T-cell (primary cell): ENCODE results near the gene PCBP4. TPM values are rescaled to one million over a fixed set of nuclear protein-coding genes. Genes with fewer than 3 reads are reported as not detected.

ENCODE experiments used
- ATAC-seq, 4 experiments: fragments of 200-7000 bp in 3 of 4; fragments of 150-1000 bp in 1 of 4; cut with Tn5 transposase; replicated peaks in 1 of 4; 1 replicate in 3 of 4; 2 replicates in 1 of 4; pipeline ENCODE4 v1.10.0; 2021; ENCODE audit warnings: moderate library complexity in 3 of 4, mild to moderate bottlenecking in 2 of 4, moderate number of reproducible peaks in 1 of 4
- CTCF ChIA-PET, 2 donors: fragments of 300-600 bp; sonication (Branson Sonifier 250); formaldehyde crosslinking; loops; one replicate each; lab custom pipeline; 2022; ENCODE audit warnings: antibody characterized with exemption in 2 of 2; lab: Charles Lee
- POLR2A ChIA-PET, 2 donors: fragments of 300-600 bp; sonication (Branson Sonifier 250); formaldehyde crosslinking; loops; one replicate each; lab custom pipeline; 2022; ENCODE audit warnings: antibody characterized with exemption in 2 of 2; lab: Charles Lee
- DNase-seq, 35 experiments: peaks; one replicate each; pipeline versions ENCODE4 v3.0.0 to v3.0.0-alpha.2; 2013 to 2023
- H3K27ac ChIP-seq: one replicate; pipeline ENCODE4 v1.5.1; 2013; ENCODE audit warnings: low read length
- H3K27me3 ChIP-seq, 2 experiments: replicated peaks in 1 of 2; 1 replicate in 1 of 2; 2 replicates in 1 of 2; pipeline versions ENCODE4 v1.6.1 to v1.7.0; 2013; ENCODE audit warnings: low read length in 1 of 2, mixed read lengths in 1 of 2; ENCODE audit not compliant: control insufficient read depth in 2 of 2, insufficient read depth in 2 of 2; ENCODE audit errors: extremely low read depth in 1 of 2
- H3K36me3 ChIP-seq, 2 donors: 1 replicate in 1 of 2; 2 replicates in 1 of 2; pipeline versions ENCODE4 v1.6.1 to v1.7.0; 2013; ENCODE audit warnings: low read length in 1 of 2; ENCODE audit not compliant: control insufficient read depth in 2 of 2, insufficient read depth in 1 of 2; ENCODE audit errors: extremely low read depth in 1 of 2
- H3K4me1 ChIP-seq, 2 experiments: 1 replicate in 1 of 2; 2 replicates in 1 of 2; pipeline versions ENCODE4 v1.6.1 to v1.7.0; 2013; ENCODE audit warnings: low read length in 2 of 2, mixed read lengths in 1 of 2; ENCODE audit not compliant: insufficient read depth in 2 of 2, control insufficient read depth in 1 of 2; ENCODE audit errors: extremely low read depth in 1 of 2
- H3K4me3 ChIP-seq, 2 donors: 1 replicate in 1 of 2; 2 replicates in 1 of 2; pipeline versions ENCODE4 v1.5.1 to v1.7.0; 2013; ENCODE audit warnings: mild to moderate bottlenecking in 2 of 2, low read length in 1 of 2, moderate library complexity in 1 of 2; ENCODE audit not compliant: control insufficient read depth in 1 of 2; ENCODE audit errors: extremely low read depth in 1 of 2
- H3K9me3 ChIP-seq: 2 replicates; pipeline ENCODE4 v1.7.0; 2013
- H3K27ac Mint-ChIP-seq, 2 donors: one replicate each; pipeline ENCODE4 v1.8.0; 2020 to 2021; ENCODE audit warnings: mild to moderate bottlenecking in 2 of 2, mixed read lengths in 2 of 2
- H3K27me3 Mint-ChIP-seq, 2 donors: one replicate each; pipeline ENCODE4 v1.8.0; 2021 to 2022; ENCODE audit warnings: mixed read lengths in 2 of 2
- H3K36me3 Mint-ChIP-seq: one replicate; pipeline ENCODE4 v1.8.0; 2021; ENCODE audit warnings: mixed read lengths
- H3K4me1 Mint-ChIP-seq, 3 donors: one replicate each; pipeline ENCODE4 v1.8.0; 2020 to 2022; ENCODE audit warnings: mixed read lengths in 3 of 3, mild to moderate bottlenecking in 1 of 3
- H3K4me3 Mint-ChIP-seq, 3 donors: one replicate each; pipeline ENCODE4 v1.8.0; 2020 to 2022; ENCODE audit warnings: mild to moderate bottlenecking in 3 of 3, mixed read lengths in 3 of 3, moderate library complexity in 3 of 3
- H3K9me3 Mint-ChIP-seq, 3 donors: one replicate each; pipeline ENCODE4 v1.8.0; 2020 to 2022; ENCODE audit warnings: mixed read lengths in 3 of 3
- WGBS: methylation state at CpG from one replicate; pipeline ENCODE4 v1.1.5; 2013; ENCODE audit warnings: missing lambda C conversion rate; ENCODE audit not compliant: insufficient coverage; 5-methylcytosine and 5-hydroxymethylcytosine counted together
- total RNA-seq, 35 experiments: library from RNA in 6 of 35; stranded (reverse) in 6 of 35; fragments of 120-200 nt in 1 of 35; gene quantifications; one replicate each; pipeline versions ENCODE4 v1.2.1 to v1.2.4 and lab custom pipeline; 2013 to 2026

Gene PCBP4
- total RNA-seq, 5 donors from 2014 or later (not counting 1 experiment from before 2014, with no cell fraction given): 11.7 to 33.3 (median 26.6) TPM

GRCh38 chr3:51977446-51978142 lies 10.3 kb upstream of the PCBP4 start:
- no peaks in the 10 kb centered on the region for H3K36me3 Mint-ChIP-seq
- Histone ChIP-seq H3K27ac (peak overlapping the region; percentile 13), H3K9me3 (no peaks in the 10 kb centered on the region), H3K4me1 (peaks cover 16 to 68% of the 10 kb centered on the region in 2 experiments), H3K27me3 (no peaks in the 10 kb centered on the region), H3K4me3 (no peak overlapping the region), H3K36me3 (peaks cover 2% of the 10 kb centered on the region in 2 donors)
- no peaks in the 10 kb centered on the region for H3K9me3 Mint-ChIP-seq
- ChIA-PET POLR2A (interaction anchor here in 1 of 2 donors (0.5 kb wide), 1 partner anchor 611 kb away, joined by 3 read pairs; no protein-coding TSS in a partner anchor), CTCF (interaction anchor here in 1 of 2 donors (0.6 kb wide), 1 partner anchor 956 kb away, joined by 3 read pairs; no protein-coding TSS in a partner anchor)
- no peaks in the 10 kb centered on the region for H3K27me3 Mint-ChIP-seq
- DNase-seq: peak in 28 of 35 experiments; percentile 21 to 66 (median 40)
- peak overlapping the region; percentile 76 to 83 for H3K27ac Mint-ChIP-seq
- H3K4me3 Mint-ChIP-seq: peak overlapping the region; percentile 59 to 94 (median 81)
- H3K4me1 Mint-ChIP-seq: peaks cover 47 to 64% (median 49%) of the 10 kb centered on the region in 3 donors
- WGBS: 60% methylated on average over 3 of the region's 9 CpGs
- peak in 3 of 4 experiments; percentile 13 to 51 (median 13) for ATAC-seq

GRCh38 chr3:51975852-51976549 lies 8.7 kb upstream of the PCBP4 start:
- Mint-ChIP-seq H3K4me1 (peaks cover 38 to 53% (median 45%) of the 10 kb centered on the region in 3 donors), H3K4me3 (peak overlapping the region; percentile 81 to 94 (median 90)), H3K36me3 (no peaks in the 10 kb centered on the region), H3K27me3 (no peaks in the 10 kb centered on the region), H3K27ac (peak overlapping the region; percentile 85 to 90), H3K9me3 (no peaks in the 10 kb centered on the region)
- H3K4me1 ChIP-seq: peaks cover 12 to 53% of the 10 kb centered on the region in 2 experiments
- H3K36me3 ChIP-seq: peaks cover 2 to 4% of the 10 kb centered on the region in 2 donors
- peak in 7 of 35 experiments; percentile 17 to 48 (median 22) for DNase-seq
- no peaks in the 10 kb centered on the region for H3K9me3 ChIP-seq
- peak overlapping the region; percentile 44 for H3K27ac ChIP-seq
- ChIA-PET POLR2A (no interaction called here), CTCF (no interaction called here)
- no peaks in the 10 kb centered on the region for H3K27me3 ChIP-seq
- peak overlapping the region; percentile 84 to 99 for H3K4me3 ChIP-seq
- ATAC-seq: no peak
- 49% methylated on average over 18 of the region's 46 CpGs for WGBS

- Histone ChIP-seq H3K9me3 (no peaks in the 10 kb centered on the region), H3K27ac (peak within 1 kb of the TSS; percentile 77), H3K27me3 (no peaks in the 10 kb centered on the region), H3K4me1 (peaks cover 12 to 50% of the 10 kb centered on the region in 2 experiments), H3K36me3 (peaks cover 0 to 3% of the 10 kb centered on the region in 2 donors), H3K4me3 (peak within 1 kb of the TSS; percentile 84 to 99)
- H3K27me3 Mint-ChIP-seq: no peaks in the 10 kb centered on the region
- ATAC-seq (peak; percentile 76 to 80 (median 78)), DNase-seq (peak; percentile 33 to 86 (median 61))
- H3K27ac Mint-ChIP-seq: peak within 1 kb of the TSS; percentile 92 to 94
- H3K36me3 Mint-ChIP-seq: no peaks in the 10 kb centered on the region
- ChIA-PET POLR2A (no interaction called here), CTCF (no interaction called here)
- peaks cover 40 to 58% (median 44%) of the 10 kb centered on the region in 3 donors for H3K4me1 Mint-ChIP-seq
- H3K9me3 Mint-ChIP-seq: no peaks in the 10 kb centered on the region
- H3K4me3 Mint-ChIP-seq: peak within 1 kb of the TSS; percentile 90 to 95 (median 94)
- under 1% methylated on average over 63 of the region's 63 CpGs for WGBS
Measured at GRCh38 chr3:51974963-51975851, 8.0 kb upstream of the PCBP4 start, which contains the start of gene ABHD14A. Gene ABHD14A, plus strand, starts transcription at chr3:51975064. Its CDS starts 72 bp downstream, at chr3:51975136.

- no peaks in the 10 kb centered on the region for H3K9me3 Mint-ChIP-seq
- no peaks in the 10 kb centered on the region for H3K27me3 Mint-ChIP-seq
- peak in 3 of 35 experiments; percentile 11 to 42 (median 16) for DNase-seq
- no peaks in the 10 kb centered on the region for H3K36me3 Mint-ChIP-seq
- H3K4me3 Mint-ChIP-seq: peak overlapping the region; percentile 90 to 95 (median 94)
- ATAC-seq: peak; percentile 9 to 19 (median 12)
- ChIA-PET CTCF (interaction anchor here in 1 of 2 donors (0.7 to 1.7 kb wide), 6 partner anchors 7 to 82 kb away, joined by 3 to 16 read pairs (median 4); partner anchors contain the start of genes ACY1, DUSP7, RPL29 and RRP9), POLR2A (interaction anchor here in 1 of 2 donors (0.9 kb wide), 1 partner anchor 1464 kb away, joined by 8 read pairs; no protein-coding TSS in a partner anchor)
- Histone ChIP-seq H3K27me3 (no peaks in the 10 kb centered on the region), H3K4me1 (peaks cover 12 to 56% of the 10 kb centered on the region in 2 experiments), H3K9me3 (no peaks in the 10 kb centered on the region), H3K27ac (peak overlapping the region; percentile 77), H3K36me3 (peaks cover 0 to 3% of the 10 kb centered on the region in 2 donors), H3K4me3 (peak overlapping the region; percentile 84 to 99)
- H3K4me1 Mint-ChIP-seq: peaks cover 41 to 58% (median 44%) of the 10 kb centered on the region in 3 donors
- H3K27ac Mint-ChIP-seq: peak overlapping the region; percentile 92 to 94
- 21% methylated on average over 22 of the region's 30 CpGs for WGBS
Measured at GRCh38 chr3:51974277-51974962, 7.2 kb upstream of the PCBP4 start.

DNA sequence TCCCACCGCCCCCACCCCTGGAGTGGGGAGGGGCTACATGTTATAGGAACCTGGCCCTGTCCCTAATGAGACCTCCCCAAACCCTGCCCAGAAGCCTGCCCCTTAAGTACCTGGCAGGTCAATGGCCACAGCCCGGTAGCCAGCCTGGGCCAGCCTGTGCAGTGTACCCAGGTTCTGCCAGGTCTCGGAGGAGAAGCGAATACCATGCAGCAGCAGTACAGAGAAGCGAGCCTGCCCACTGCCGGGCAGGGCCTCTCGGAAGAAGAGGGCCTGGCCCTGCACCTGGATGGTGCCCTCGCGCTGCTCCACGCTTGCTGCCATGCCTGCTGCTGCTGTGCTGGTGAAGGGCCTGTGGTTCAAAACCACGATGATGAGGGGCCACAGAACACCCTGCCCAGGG lies 4.1 kb upstream of the PCBP4 start:
- Mint-ChIP-seq H3K4me3 (no peak overlapping the region), H3K27ac (peak overlapping the region in 1 of 2 donors; percentile 39), H3K9me3 (no peaks in the 10 kb centered on the region), H3K36me3 (no peaks in the 10 kb centered on the region), H3K4me1 (peaks cover 44 to 57% (median 45%) of the 10 kb centered on the region in 3 donors), H3K27me3 (no peaks in the 10 kb centered on the region)
- no peak overlapping the region for H3K4me3 ChIP-seq
- peaks cover 15 to 61% of the 10 kb centered on the region in 2 experiments for H3K4me1 ChIP-seq
- WGBS: 95% methylated on average over 10 of the region's 11 CpGs
- DNase-seq (no peak), ATAC-seq (no peak)
- ChIA-PET CTCF (no interaction called here), POLR2A (no interaction called here)
- H3K27me3 ChIP-seq: no peaks in the 10 kb centered on the region
- H3K27ac ChIP-seq: no peak overlapping the region
- peaks cover 0 to 3% of the 10 kb centered on the region in 2 donors for H3K36me3 ChIP-seq
- no peaks in the 10 kb centered on the region for H3K9me3 ChIP-seq
